HG03108 (cell line): ENCODE data around the gene SLC8A2.
"Not testable (repeated sequence)": the region's sequence is repeated elsewhere in the genome, so short reads cannot be mapped to it uniquely, and the experiment has no call there.

ENCODE experiments used
- ATAC-seq: cut with Tn5 transposase; IDR thresholded peaks from one replicate; pipeline ENCODE4 v1.9.1; 2021; ENCODE audit warnings: moderate library complexity; ENCODE audit not compliant: unreplicated experiment

Gene SLC8A2

DNA sequence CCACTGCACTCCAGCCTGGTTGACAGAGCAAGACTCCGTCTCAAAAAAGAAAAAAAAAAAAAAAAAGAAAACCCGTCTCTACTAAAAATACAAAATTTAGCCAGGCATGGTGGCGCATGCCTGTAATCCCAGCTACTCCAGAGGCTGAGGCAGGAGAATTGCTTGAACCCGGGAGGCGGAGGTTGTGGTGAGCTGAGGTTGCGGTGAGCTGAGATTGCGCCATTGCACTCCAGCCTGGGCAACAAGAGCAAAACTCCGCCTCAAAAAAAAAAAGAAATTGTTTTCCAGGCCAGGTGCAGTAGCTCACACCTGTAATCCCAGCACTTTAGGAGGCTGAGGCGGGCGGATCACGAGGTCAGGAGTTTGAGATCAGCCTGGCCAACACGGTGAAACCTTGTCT lies 85.1 kb downstream of the SLC8A2 start:
- not testable (repeated sequence) for ATAC-seq

DNA sequence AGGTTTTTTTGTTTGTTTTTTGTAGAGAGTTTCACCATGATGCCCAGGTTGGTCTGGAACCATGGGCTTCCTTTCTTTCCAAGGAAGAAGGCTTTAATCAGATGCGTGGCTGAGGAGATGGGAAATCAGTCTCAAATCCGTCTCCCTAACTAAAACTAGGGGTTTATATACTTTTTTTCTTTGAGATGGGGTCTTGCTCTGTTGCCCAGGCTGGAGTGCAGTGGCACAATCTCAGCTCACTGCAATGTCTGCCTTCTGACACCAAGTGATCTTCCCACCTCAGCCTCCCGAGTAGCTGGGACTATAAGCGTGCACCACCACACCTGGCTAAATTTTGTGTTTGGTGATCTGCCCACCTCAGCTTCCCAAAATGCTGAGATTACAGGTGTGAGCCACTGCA lies 87.2 kb downstream of the SLC8A2 start:
- ATAC-seq: not testable (repeated sequence)

DNA sequence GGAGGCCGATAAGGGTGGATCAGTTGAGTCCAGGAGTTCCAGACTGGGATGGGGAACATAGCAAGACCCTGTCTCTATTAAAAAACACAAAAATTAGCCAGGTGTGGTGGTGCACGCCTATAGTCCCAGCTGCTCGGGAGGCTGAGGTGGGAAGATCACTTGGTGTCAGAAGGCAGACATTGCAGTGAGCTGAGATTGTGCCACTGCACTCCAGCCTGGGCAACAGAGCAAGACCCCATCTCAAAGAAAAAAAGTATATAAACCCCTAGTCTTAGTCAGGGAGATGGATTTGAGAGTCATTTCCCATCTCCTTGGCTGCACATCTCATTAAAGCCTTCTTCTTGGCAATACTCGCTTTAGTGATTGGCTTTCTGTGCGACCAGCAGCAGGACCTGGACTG lies 87.8 kb downstream of the SLC8A2 start:
- ATAC-seq: not testable (repeated sequence)

DNA sequence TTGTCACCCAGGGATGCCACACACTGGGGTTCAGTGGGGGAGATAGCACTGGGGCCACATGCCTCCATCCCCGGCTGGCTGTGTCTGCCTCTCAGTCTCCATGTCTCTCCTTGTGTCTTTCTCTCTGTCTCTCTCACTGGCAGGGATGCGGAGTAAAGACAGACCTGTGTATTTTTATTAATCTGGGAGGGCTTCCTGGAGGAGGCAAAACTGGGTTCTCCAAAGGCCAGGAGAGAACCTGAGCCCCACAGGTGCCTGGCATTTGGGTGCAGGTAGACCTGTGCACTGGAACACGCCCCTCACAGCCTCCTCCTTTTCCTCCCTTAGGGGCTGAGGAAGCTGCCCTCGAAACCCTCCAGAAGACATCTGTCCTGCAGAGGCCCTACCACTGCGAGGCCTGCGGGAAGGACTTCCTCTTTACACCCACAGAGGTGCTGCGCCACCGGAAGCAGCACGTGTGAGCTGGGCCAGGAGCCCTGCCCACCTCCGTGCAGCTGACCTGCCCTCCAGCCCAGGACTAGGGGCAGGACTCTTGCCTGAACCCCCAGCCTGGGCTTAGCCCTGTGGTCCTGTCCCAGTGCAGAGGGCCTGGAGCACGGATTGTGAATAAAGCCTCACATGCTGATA lies 89.9 kb downstream of the SLC8A2 start:
- ATAC-seq: no peak

DNA sequence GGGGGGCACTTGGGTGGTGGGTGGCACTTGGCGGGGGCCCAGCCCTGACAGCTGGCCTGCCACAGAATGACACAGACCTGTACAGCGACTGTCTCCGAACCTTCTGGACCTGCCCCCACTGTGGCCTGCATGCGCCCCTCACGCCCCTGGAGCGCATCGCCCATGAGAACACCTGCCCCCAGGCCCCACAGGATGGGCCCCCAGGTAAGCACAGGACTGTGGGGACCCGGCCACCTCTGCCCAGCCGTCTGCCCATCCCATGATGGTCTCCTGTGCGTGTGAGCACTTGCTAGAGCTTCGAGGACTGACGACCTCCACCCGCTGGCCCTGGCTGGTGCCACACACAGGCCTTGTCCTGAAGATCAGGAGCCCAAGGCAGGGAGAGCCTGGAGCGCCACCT lies 90.6 kb downstream of the SLC8A2 start:
- no peak for ATAC-seq

DNA sequence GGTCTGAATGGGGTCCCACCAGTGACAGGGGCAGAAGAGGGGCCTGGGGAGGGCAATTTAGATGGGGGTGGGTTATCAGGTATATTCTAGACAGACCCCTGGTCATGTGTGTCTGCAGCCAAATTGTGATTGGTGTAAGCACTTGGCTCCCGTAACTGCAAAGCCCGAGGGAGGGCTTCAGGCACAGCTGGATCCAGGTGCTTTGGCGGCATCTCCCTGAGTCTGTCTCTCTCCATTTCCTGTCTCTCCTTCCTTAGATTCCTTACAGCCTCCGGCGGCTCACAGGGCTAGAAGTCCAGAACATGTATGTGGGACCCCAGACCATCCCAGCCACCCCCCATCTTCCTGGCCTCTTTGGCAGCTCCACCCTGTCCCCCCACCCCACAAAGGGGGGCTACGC lies 91.1 kb downstream of the SLC8A2 start:
- no peak for ATAC-seq

DNA sequence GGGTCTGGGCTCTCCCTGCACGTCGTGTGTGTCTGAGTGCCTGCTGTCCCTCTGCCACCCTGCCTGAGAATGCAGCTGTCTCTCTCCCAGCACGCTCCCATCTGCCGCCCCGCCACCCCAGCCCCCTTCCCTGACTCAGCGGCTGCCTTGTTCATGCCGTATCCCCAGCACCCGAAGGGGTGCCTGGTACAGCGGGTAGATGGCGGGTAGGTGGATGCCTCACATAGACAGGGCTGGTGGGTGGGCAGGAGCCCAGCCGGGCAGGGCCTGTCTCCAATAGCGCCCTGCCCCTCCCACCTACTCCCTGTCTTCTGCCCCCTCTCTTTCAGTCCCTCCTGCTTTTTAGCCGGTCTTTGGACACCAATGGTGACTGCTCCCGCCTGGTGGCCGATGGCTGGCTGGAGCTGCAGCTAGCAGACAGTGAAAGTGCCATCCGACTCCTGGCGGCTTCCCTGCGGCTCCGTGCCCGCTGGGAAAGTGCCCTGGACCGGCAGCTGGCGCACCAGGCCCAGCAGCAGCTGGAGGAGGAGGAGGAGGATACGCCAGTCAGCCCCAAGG lies 92.2 kb downstream of the SLC8A2 start:
- ATAC-seq: no peak

DNA sequence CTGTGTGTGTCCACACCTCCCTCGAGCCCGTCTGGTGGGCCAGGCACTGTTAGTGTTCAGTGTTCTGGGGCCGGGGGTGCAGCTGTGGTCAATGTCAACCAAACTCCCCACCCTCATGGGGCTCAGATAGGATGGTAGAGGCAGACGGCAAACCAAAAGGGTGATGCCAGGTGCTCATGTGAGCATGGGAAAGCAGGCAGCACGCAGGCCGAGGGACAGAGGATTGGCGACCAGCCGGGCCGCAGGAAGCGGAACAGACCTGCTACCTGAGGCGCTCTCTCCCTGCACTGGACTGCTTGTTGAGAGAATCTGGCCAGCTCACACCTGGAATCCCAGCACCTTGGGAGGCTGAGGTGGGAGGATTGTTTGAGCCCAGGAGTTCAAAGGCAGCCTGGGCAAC lies 93.4 kb downstream of the SLC8A2 start:
- ATAC-seq: no peak
